ENCODE measurements around the gene AGAP1.

Gene AGAP1

DNA sequence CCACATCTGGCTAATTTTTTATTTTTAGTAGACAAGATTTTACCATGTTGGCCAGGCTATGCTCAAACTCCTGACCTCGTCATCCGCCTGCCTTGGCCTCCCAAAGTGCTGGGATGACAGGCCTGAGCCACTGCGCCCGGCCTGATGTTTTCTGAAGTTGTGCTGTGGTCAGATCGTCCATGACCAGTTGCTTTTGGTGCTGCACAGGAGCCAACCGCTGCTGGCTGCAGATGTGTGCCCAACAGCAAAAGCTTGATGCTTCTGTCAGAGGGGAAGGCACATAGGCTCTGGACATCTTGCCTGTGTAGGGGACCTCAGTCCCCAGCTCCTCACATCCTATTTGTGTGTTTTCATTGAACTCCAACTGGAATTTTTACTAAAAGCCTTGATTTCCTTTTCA is 218.3 kb downstream of the AGAP1 start:
- no peak for DNase-seq (ENCODE audit: low spot score)

DNA sequence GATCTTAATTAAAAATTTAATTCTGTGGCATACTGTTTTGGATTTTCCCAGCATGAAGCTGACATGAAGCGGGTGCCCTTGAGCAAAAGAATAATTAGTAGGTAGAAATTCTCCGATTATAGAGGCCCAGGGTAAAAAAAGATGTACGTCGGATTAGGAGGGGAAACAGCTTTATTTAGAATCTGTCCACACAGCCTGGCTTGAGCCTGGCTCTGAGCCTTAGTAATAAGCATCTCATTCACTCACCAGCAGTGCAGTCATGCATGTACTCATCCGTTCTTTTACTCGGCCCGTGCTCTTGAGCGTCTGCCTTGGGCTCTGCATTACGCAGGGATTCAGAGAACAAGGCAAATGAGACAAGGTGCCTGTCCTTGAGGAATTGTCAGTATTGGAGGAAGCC is 219.3 kb downstream of the AGAP1 start:
- no peak for DNase-seq (ENCODE audit: low spot score)

DNA sequence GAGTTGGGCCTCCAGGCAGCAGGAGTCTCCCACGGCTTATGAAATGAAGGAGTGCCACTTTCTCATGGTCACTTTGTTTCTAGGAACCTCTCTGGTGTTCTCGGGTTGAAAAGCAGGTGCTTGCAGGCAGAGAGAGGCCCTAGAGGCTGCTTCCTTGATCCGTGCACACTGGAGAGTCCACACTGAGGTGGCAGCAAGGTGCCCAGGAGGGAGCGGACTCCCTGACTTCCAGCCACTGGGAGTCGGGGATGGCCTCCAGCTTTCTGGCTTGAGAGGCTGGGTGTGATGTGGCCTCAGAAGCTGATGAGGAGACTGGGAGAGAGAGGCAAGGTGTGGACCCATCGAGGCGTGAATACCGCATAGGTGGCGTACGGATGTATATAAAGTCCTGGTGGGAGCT is 221.8 kb downstream of the AGAP1 start:
- no peak for DNase-seq (ENCODE audit: low spot score)

DNA sequence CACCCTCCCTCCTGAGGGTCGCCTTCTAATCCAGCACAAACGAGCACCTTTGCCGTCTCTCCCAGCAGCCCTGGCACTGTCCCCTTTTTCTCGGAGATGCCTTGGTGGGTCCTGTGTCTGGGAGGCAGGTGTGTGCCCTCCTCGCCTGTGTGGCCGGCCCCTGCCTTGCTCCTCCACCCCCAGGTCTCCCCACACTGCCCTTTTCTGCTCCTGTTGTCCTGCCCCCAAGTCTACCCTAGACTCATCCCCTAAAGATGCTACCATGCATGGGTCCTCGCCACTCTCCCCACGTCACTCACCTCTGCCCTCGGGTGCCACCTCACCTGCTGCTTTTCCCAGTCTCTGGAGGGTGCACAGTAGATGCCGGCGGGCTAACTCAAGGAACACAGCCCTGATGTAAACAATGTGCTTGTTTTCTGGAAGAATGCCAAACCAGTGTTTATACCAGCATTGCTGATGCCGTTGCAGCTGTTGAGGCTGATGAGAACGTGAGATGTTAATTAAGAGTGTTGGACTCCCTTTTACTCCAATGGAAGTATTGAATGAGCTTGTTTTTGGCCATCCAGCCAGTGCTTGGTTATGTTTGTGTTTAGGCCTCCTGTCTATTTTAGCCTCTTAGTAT is 223.1 kb downstream of the AGAP1 start:
- DNase-seq (ENCODE audit: low spot score): no peak

DNA sequence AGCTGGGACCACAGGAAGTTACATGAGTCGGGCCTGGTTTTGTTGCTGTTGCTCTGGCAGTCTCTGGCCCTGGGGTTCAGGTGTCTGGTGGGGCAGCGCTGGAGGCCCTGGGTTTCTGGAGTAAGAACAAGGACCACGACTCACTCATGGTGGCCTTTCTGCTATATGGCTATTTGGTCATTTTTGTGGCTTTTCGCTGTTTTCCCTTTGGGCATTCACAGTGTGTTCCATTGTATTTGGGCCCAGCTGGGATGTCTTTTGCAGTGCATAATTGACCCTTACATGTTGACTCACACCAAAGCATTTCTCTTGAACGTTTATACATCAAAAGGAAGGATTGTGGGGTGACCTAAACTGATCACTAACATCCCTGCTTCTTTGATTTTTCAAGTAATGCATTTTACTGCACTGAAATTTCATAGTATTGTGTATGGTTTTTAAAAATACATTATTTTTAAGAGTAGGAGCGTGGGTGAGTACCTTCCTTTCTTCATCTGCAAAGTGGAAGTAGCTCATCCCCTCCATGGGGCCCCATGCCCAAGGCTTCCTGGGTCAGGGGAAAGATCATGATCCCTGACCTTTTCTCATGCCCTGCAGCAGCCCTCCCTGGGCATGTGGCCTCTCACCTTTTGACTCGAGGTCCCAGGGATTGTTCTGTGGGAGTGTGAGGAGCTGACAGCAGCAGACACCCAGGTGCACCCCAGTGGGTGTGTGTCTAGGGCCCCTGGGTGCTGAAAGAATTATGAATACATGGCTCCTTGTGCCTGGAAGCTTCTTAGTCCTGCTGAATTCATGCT is 225.5 kb downstream of the AGAP1 start:
- no peak for DNase-seq (ENCODE audit: low spot score)

DNA sequence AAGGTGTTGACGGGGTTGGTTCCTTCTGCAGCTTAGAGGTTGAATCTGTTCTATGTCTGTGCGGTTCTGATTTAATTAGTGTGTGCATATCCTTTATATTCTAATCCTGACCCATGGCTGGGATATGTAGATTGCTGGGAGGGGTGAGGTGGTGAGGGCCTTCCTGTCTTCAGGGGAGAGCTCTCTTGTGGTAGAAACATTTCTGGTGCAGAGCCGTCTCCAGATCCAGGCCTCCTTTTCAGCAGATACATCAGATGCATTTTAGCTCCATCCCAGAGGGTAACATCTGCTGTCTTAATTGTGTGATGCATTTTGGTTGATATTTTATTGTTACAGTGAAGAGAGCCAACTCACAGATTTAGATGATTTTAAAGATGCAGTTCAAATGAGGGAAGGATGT is 227.8 kb downstream of the AGAP1 start:
- DNase-seq (ENCODE audit: low spot score): no peak

DNA sequence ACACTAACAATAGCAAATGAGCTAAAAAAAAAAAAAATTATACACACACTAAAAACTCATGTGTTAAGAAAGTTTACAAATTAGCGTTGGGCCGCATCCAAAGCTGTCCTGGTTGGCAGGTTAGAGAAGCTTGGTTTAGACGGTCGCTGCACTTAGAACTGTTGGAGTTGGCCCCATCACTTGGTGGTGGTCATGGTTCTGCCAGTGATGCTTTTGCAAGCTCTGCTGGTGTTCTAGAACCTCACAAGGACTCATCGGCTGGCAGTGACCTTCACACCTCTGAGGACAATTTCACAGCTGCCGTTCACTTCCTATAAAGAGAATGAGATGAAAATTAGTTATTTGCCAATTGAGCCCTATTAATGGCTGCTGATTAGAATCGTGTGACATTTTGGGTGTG is 229.0 kb downstream of the AGAP1 start:
- DNase-seq (ENCODE audit: low spot score): no peak

DNA sequence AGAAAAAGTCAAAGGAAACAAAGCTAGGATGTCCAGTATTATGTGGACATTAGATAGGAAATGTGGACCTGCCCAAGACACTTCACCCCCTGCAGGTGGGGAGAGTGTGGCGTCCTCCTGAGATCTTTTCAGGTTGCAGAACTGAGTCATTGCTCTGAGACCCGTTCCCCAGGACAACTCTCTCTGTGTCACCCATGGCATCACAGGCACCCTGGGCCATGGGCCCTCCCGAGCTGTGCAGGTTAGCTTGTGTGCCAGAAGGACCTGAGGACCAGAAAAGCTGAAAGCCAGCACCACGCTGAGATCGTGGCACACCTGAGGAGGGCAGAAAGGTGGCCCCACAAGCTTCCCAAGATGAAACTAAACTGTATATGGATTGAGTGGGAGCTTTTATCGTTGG is 229.5 kb downstream of the AGAP1 start:
- no peak for DNase-seq (ENCODE audit: low spot score)

DNA sequence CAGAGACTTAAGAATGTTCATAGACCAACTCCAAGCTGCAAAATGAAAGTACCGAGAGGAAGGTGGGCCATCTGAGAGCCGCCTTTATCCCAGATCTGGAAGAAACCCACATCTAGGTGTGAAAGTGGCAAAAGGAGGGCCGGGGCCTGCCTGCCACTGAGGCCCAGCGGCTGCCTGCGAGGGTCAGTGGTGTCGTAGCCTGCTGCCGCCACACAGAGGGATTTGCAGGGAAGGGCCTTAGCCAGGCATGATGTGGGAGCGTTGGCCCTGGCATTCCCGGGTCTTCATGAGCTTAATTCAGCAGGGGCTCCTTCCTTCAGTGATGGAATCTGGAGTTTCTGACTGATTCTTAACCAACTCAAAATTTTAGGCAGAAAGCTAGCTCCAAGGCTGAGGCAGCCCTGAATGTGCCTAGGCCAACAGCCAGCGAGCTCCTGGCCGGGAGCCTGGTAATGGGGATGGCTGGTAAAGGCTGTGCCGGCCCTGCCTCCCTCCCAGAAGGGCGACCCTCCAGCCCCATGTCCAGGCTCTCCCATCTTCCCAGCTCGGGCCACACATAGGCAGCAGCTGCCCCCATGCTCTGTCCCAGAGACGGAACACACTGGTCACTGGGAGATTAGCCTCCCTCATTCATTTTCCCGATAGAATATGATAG is 230.1 kb downstream of the AGAP1 start:
- no peak for DNase-seq (ENCODE audit: low spot score)

DNA sequence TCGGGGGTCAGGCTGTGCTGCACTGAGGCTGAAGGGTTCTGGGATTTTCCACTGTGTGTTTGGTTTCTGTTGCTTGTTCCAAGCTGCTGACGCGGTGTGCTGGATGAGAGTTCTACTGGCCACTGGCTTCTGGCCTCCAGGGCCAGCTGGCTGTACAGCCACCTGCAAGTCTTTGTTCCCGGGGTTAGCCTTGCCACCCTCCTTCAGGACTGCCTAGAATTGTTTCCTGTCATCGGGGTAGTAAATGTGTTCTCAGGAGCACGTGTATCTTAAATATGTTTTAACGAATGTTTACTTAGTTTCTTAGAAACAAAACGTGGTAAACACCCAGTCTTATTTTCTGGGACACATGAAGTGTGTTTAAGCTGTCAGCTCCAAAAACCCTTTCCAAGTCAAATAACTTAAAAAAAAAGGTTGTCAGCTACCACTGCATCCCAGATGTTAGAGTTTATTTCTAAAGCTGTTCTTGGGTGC is 231.2 kb downstream of the AGAP1 start:
- no peak for DNase-seq (ENCODE audit: low spot score)

DNA sequence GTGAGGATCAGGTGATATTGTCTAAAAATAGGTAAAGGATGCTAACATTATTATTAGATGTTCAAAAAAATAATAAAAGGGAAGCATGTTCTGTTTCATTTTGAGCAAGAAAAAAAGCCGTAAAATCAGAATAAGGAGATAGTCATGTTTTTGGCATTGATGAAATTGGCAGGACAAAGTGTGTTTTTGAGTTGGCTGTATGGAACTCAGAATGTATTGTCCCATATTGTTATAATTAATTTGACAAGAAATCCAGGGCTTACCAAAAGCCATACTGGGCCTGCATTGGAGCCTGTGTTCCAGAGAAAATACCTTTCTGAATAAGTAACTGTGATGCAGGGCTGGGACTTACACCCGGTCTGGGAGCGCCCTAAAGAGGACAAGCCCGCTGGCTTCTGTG is 232.0 kb downstream of the AGAP1 start:
- no peak for DNase-seq (ENCODE audit: low spot score)

DNA sequence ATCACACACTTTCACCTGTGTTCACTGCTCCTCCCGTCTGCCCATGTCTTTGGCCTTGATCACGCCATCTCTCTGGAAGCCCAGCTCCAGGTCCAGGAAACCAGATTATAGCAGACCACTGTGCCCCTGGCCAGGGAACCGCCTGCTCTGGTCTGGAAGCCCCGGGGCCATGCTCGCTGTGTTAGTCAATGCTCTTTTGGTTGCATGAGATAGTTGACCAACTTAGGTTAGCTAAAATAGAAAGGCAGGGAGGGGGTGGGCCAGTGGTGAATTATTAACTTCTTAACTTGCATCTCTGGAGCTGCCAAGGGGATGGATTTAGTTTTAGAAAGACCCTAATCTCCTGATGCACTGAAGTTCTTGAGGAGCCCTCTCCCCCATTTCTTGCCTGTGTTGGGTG is 232.7 kb downstream of the AGAP1 start:
- no peak for DNase-seq (ENCODE audit: low spot score)

DNA sequence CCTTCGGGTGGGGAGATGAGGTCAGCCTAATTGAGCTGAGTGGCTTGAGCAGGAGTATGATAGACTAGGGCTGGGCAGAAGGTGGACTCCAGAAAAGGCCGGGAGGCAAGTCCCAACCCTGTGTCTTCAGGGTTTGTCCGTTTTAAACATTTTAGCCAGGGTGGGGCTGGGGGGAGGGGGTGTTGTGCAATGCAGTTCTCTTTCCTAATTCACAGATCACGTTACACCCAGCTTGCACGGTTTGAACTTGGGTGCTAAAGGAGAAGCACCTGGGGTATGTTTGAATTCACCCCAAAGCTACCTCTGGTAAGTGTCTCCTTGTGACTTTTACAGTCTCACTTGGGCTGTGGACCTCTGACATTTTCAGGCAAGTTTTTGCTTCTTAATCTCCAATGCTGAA is 233.3 kb downstream of the AGAP1 start:
- no peak for DNase-seq (ENCODE audit: low spot score)

DNA sequence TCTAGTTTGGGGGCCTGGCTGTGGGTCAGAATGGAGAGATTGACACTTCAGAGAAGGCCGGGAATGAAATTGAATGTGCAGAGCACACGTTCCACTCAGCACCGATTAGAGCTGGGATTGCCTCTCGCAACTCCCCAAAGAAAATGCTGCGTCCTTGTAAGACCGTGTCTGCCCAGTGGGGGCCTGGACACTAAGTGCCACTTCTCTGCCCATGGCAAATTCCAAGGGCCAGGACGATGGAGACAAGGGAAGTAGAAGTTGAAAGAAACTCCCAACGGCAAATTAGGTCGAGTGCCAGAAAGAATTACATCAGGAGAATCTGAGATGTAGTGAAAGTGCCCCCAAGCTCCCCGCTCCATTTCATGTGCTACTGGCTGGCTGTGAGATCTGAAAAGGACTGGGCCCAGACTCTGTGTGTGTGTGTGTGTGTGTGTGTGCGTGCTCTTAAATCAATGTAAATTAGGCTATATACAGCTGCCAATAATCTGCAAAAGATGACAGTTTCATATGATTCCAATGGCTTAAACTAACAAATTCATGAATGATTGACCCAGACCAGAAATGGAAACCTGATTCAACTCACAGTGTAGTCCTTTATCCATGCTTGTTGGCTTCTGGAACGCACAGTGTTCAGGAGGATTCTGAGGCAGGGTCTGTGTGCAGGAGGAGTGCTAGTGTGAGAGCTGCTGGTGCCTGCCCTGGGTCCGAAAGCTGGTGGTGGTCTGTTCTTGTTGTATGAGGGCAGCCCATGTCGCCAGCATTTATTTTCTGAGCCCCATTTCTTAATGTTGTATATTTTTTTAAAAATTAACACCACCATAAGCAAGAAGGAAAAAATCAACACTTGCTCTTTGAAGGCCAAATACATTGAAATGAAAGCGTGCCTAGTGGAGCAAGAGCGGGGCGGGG is 234.3 kb downstream of the AGAP1 start:
- no peak for DNase-seq (ENCODE audit: low spot score)

DNA sequence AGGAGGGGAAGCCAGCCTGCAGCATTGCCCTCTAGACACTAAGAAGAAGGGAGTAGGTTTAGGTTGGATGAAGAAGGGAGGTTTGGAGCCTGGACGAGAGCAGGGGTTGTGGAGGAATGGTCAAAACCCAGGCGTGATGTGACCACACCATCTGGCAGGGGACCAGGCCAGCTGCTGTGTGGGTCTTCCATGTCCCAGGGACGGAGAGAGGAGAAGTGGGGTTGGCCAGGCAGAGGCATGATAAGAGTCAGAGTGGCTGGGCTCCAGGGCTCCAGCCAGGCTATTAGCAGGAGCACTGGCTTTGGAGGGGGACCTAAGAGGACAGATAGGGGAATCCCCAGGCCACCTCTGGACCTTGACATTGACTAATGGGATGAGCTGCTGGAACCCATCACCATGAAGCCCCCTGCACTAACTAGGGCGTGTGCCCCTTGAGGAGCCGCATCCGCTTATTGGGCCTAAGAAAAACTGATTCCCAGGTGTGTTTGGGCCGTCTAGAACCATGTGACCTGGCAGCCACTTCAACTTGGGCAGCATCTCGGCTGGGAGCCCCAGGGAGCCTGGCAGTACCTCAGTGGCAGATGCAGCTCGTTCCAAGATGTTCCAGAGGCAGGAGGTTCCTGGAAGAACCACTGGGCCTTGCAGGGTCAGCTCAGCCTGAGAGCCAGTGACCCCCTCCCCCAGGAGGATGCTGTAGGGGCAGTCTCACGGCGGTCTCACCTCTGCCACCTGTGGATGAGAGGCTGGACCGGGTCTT is 235.1 kb downstream of the AGAP1 start:
- no peak for DNase-seq (ENCODE audit: low spot score)

DNA sequence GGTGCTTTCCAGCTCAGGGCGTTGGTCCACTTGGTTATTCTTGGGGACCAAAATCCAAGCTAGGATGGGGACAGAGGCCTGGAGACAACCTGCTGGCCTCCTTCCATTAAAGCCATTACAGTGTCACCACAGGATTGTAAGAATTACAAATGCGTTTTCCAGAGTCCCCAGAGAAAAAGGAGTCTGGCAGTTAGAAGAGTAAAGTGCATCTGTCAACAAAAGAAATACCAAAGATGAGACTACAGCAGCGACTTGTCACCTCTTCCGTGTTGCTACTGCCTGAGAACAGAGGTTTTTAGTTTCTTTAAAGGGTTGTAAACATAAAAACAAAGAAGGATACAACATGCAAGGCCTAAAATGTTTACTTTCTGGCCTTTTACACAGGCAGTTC is 235.7 kb downstream of the AGAP1 start:
- DNase-seq (ENCODE audit: low spot score): no peak

DNA sequence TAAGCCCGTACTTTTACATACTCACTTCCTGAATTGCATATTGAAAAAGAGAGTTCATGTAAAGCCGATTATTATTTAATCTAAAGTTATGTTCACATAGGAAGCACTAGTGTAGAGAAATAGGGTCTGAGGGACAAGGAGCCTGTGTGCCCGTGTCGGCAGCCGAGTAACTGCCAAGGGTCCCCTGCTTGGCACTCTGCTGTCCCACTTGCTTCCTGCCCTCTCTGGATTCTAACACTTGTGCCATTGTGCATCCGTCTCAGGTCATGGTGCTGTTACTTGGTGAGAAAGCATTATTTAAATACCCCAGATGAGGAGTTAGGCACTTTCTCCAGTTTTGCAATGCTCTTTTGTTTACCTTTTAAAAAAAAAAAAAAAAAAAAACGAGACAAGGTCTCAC is 236.3 kb downstream of the AGAP1 start:
- no peak for DNase-seq (ENCODE audit: low spot score)

DNA sequence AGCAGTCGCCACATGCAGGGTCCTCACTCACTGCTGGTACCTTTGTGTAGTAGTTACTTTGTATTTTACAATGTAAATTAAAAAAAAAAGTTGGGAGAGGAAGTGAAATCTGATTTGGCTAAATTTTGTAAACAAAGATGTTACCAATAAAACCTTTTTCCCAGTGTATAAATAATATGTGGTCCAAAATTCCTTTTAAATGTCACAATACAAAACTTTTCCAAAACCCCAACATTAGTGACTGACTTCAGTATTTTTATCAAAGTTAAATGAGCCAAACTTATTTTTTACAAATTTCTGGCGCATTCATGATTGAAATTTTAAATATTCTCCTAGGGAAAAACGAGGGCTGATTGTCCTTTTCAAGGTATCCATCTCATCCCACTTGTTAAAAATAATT is 239.9 kb downstream of the AGAP1 start:
- DNase-seq (ENCODE audit: low spot score): no peak

DNA sequence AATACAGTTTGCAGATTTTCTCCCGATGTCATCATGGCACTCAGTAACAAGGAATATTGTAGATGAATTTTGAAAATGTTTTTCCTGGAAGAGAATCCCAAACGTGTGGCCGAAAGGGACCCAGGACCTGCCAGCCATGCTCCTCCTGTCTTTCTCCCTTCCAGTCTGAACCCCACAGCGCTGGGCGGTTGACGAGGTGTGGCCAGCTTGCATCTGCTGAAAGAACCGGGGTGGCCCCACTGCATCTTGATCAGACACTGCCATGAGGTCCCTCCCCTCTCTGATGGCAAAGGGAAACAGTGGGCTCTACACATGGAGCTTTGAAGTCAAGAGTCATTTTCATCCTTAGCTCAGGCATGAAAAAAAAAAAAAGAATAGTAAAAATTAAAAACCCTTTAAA is 240.3 kb downstream of the AGAP1 start:
- DNase-seq (ENCODE audit: low spot score): no peak

DNA sequence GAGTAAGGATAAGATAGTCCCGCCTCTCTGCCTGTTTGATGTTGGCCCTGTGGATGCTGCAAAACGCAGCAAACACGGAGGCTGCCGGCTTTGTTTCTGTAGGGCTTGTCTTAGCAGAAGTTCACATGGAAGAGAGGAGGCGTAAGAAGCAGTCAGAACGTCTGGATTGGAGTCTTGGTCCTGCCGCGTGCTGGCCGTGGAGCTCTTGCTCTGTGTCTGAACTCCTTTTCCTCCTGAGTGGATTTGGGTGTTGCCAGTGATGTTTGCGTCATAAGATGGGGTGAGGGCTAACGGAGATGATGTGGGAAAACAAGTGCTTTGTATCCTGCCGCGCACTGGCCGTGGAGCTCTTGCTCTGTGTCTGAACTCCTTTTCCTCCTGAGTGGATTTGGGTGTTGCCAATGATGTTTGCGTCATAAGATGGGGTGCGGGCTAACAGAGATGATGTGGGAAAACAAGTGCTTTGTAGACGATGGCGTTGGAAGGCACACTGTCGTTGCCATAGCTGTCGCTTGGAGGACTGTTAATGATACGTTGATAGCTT is 240.9 kb downstream of the AGAP1 start:
- no peak for DNase-seq (ENCODE audit: low spot score)

DNA sequence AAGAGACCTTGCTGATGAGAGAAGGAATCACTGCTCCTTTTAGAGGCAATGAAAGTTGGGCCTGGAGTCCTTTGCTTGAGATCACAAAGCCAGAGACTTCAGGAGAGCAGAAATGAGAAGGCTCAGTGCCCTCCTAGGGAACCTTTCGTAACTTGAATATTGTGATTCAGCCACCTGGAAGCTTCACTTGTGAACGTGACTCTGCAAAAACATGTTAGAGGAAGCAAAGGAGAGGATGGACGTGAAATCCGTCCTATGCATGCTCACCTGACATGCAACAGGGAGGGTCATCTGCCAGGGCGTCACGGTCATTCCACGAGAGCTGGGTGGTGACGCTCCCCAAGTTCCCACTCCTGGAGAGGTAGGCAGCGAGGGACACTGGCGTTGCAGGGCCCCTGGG is 243.6 kb downstream of the AGAP1 start:
- DNase-seq (ENCODE audit: low spot score): no peak

Data from CD4-positive, alpha-beta T cell treated with Interleukin-6 at 100 ng/mL for 8 hours (primary cell).